A549 (cell line): Measurements from ENCODE around the gene PTPRD. TPM values are rescaled to one million over a fixed set of nuclear protein-coding genes. Genes with fewer than 3 reads are reported as not detected.

ENCODE experiments used
- ATAC-seq, 2 experiments: fragments of 200-7000 bp in 1 of 2; fragments of >200 bp in 1 of 2; cut with Nextera tagmentation in 1 of 2; cut with Tn5 transposase in 1 of 2; 3 replicates each; pipeline versions ENCODE4 v1.8.0 to v1.9.1; 2018 to 2020; ENCODE audit warnings: mild to moderate bottlenecking in 1 of 2, moderate library complexity in 1 of 2
- CTCF ChIA-PET: fragments of 300-600 bp; sonication (Branson Sonifier 250); formaldehyde crosslinking; extraction: SDS; loops from one replicate; lab custom pipeline; 2021; ENCODE audit warnings: antibody characterized with exemption, inconsistent platforms; lab: Yijun Ruan, JAX
- POLR2A ChIA-PET: fragments of 350-600 bp; formaldehyde crosslinking; extraction: SDS; loops from one replicate; lab custom pipeline; 2021; ENCODE audit warnings: antibody characterized with exemption, inconsistent platforms; lab: Yijun Ruan, JAX
- DNase-seq, 2 experiments: peaks; one replicate each; pipeline versions ENCODE4 v3.0.0 to v3.0.0-alpha.2; 2011 to 2016; ENCODE audit warnings: low read depth in 1 of 2, low spot score in 1 of 2
- FAIRE-seq: peaks from 2 replicates; lab custom pipeline; 2011; peaks lifted over from hg19 to GRCh38; lab: Jason Lieb, UNC
- H3K27ac ChIP-seq, 2 experiments: fragments of >200 bp; sonication (Bioruptor Twin); formaldehyde crosslinking; 3 replicates each; pipeline ENCODE4 v1.5.1; 2016 to 2017
- H3K4me1 ChIP-seq: fragments of >200 bp; sonication (Bioruptor Twin); formaldehyde crosslinking; 3 replicates; pipeline ENCODE4 v1.6.1; 2016
- H3K4me2 ChIP-seq: fragments of >200 bp; sonication (Bioruptor Twin); formaldehyde crosslinking; 3 replicates; pipeline ENCODE4 v1.6.1; 2016
- H3K4me3 ChIP-seq: fragments of >200 bp; sonication (Bioruptor Twin); formaldehyde crosslinking; 3 replicates; pipeline ENCODE4 v1.5.1; 2016
- H3K9me3 ChIP-seq: fragments of >200 bp; sonication (Bioruptor Twin); formaldehyde crosslinking; 3 replicates; pipeline ENCODE4 v1.6.1; 2016
- ATOH8 ChIP-seq: fragments of 250-450 bp; sonication (Bioruptor Pico); IDR thresholded peaks from 2 replicates; pipeline ENCODE4 v1.5.0; 2020; ENCODE audit warnings: low read depth, mild to moderate bottlenecking, moderate library complexity
- BCL3 ChIP-seq: fragments of >200 bp; sonication (Bioruptor Twin); formaldehyde crosslinking; IDR thresholded peaks from 3 replicates; pipeline ENCODE4 v1.6.1; 2016
- BHLHE40 ChIP-seq: IDR thresholded peaks from 2 replicates; pipeline ENCODE4 v1.6.1; 2012; ENCODE audit warnings: low read depth, low read length, inconsistent platforms
- CHD4 ChIP-seq: fragments of 200-600 bp; sonication (generic); IDR thresholded peaks from 2 replicates; pipeline ENCODE4 v1.6.1; 2016; ENCODE audit warnings: antibody characterized with exemption, mild to moderate bottlenecking, borderline replicate concordance
- EHF ChIP-seq: fragments of 250-450 bp; sonication (Bioruptor Pico); IDR thresholded peaks from 2 replicates; pipeline ENCODE4 v1.5.0; 2020; ENCODE audit warnings: mild to moderate bottlenecking
- EHMT2 ChIP-seq: fragments of 200-600 bp; sonication (generic); IDR thresholded peaks from 2 replicates; pipeline ENCODE4 v1.6.1; 2016; ENCODE audit warnings: antibody characterized with exemption, low read depth, mild to moderate bottlenecking, moderate library complexity
- ELK1 ChIP-seq: fragments of 150-350 bp; IDR thresholded peaks from 2 replicates; pipeline ENCODE4 v1.6.1; 2014; ENCODE audit warnings: low read depth, mild to moderate bottlenecking, low read length
- FOSB ChIP-seq: fragments of 250-450 bp; sonication (Bioruptor Pico); IDR thresholded peaks from 2 replicates; pipeline ENCODE4 v1.5.0; 2020; ENCODE audit warnings: mild to moderate bottlenecking, moderate library complexity
- FOSL2 ChIP-seq, 2 experiments: fragments of 450-650 bp in 1 of 2; fragments of >200 bp in 1 of 2; sonication (Bioruptor Twin) in 1 of 2; formaldehyde crosslinking; IDR thresholded peaks; 2 replicates each; pipeline versions ENCODE4 v1.5.0 to v1.6.1; 2016 to 2020; ENCODE audit warnings: mild to moderate bottlenecking in 1 of 2, moderate library complexity in 1 of 2
- HMGXB4 ChIP-seq: fragments of 250-450 bp; sonication (Bioruptor Pico); IDR thresholded peaks from 2 replicates; pipeline ENCODE4 v1.5.0; 2021; ENCODE audit warnings: mild to moderate bottlenecking, moderate library complexity, borderline replicate concordance
- HOXB5 ChIP-seq: fragments of 250-450 bp; sonication (Bioruptor Pico); IDR thresholded peaks from 2 replicates; pipeline ENCODE4 v1.5.0; 2020; ENCODE audit warnings: mild to moderate bottlenecking, moderate library complexity
- MAZ ChIP-seq: fragments of 150-350 bp; IDR thresholded peaks from 2 replicates; pipeline ENCODE4 v1.6.1; 2014; ENCODE audit warnings: antibody characterized with exemption, low read depth, low read length, borderline replicate concordance
- PBX3 ChIP-seq: IDR thresholded peaks from 2 replicates; pipeline ENCODE4 v1.6.1; 2012
- POLR2A ChIP-seq: IDR thresholded peaks from 2 replicates; pipeline ENCODE4 v1.6.1; 2012; ENCODE audit warnings: mild to moderate bottlenecking, low read length
- REST ChIP-seq: fragments of 200-600 bp; sonication (generic); IDR thresholded peaks from 2 replicates; pipeline ENCODE4 v1.6.1; 2016; ENCODE audit warnings: antibody characterized with exemption, mild to moderate bottlenecking, moderate library complexity
- RFX5 ChIP-seq: fragments of 450-650 bp; IDR thresholded peaks from 2 replicates; pipeline ENCODE4 v1.7.1; 2014; ENCODE audit warnings: antibody characterized with exemption, mild to moderate bottlenecking, moderate library complexity
- ZFP36 ChIP-seq: fragments of 450-650 bp; IDR thresholded peaks from 2 replicates; pipeline ENCODE4 v1.6.1; 2014; ENCODE audit warnings: borderline replicate concordance; ENCODE audit not compliant: partially characterized antibody
- polyA plus RNA-seq, 4 experiments: library from polyadenylated mRNA; depleted of rRNA in 3 of 4; stranded (reverse); fragments of >200 nt; fragmentation: RNase III in 1 of 4; extraction: RNeasy Plus Mini Kit Qiagen cat#74134 plus additional on column Dnase treatment in 1 of 4; gene quantifications; 2 replicates in 3 of 4; 3 replicates in 1 of 4; pipeline ENCODE4 v1.2.3, GENCODE V29; 2011 to 2017

Gene PTPRD
- polyA plus RNA-seq, 2 of the 4 experiments (the other 2 are of a cell fraction), result 0.39 to 1.3 TPM

- TF ChIP-seq EHMT2, result no peak
- TF ChIP-seq RFX5, result no peak
- TF ChIP-seq FOSB (CRISPR knock-in tag), result no peak
- TF ChIP-seq CHD4, result no peak
- TF ChIP-seq ELK1, result no peak
- TF ChIP-seq, all 56 proteins: peak for 0
Observed at GRCh38 chr9:9585920-9586319, 1026.9 kb downstream of the PTPRD start (continued).

GRCh38 chr9:9574080-9574479 is 1038.7 kb downstream of the PTPRD start:
- DNase-seq (no peak), FAIRE-seq (no peak), ATAC-seq (no peak)
- Histone ChIP-seq H3K4me1 (no peaks in the 10 kb centered on the region), H3K4me2 (no peak overlapping the region), H3K4me3 (no peak overlapping the region), H3K27ac (no peak overlapping the region), H3K9me3 (no peaks in the 10 kb centered on the region)
- POLR2A ChIA-PET, result no interaction called here
- CTCF ChIA-PET, result no interaction called here
- no peak for TF ChIP-seq MAZ
- TF ChIP-seq PBX3, result no peak
- TF ChIP-seq ZFP36, result no peak
- no peak for TF ChIP-seq FOSL2 (IDR thresholded peaks at IDR 0.05)
- TF ChIP-seq FOSL2 (CRISPR knock-in tag; IDR thresholded peaks at IDR 0.05), result no peak
- TF ChIP-seq EHF (CRISPR knock-in tag), result no peak
- TF ChIP-seq HOXB5 (CRISPR knock-in tag), result no peak
- no peak for TF ChIP-seq REST
- no peak for TF ChIP-seq ATOH8 (CRISPR knock-in tag)
- no peak for TF ChIP-seq HMGXB4 (CRISPR knock-in tag)
- TF ChIP-seq BHLHE40, result no peak
- TF ChIP-seq POLR2A, result no peak
- TF ChIP-seq BCL3, result no peak
